Raji (cell line): Measurements from ENCODE around the gene EIF2D.

Experiments used
- POLR2A ChIP-seq: IDR thresholded peaks from 2 replicates; pipeline ENCODE4 v1.6.1; 2011; ENCODE audit warnings: low read depth, low read length, control low read depth; ENCODE audit not compliant: insufficient read depth

Gene EIF2D

GRCh38 chr1:206568256-206568655, 44.0 kb downstream of the EIF2D start:
- TF ChIP-seq POLR2A, result no peak

- TF ChIP-seq POLR2A, result no peak
These were observed 45.3 kb downstream of the EIF2D start for GRCh38 chr1:206566999-206567398.

- TF ChIP-seq POLR2A, result no peak
These were observed 46.3 kb downstream of the EIF2D start for GRCh38 chr1:206565995-206566394.

- TF ChIP-seq POLR2A, result no peak
These were observed 48.7 kb downstream of the EIF2D start for GRCh38 chr1:206563367-206564207.

- no peak for TF ChIP-seq POLR2A
These were observed 52.1 kb downstream of the EIF2D start for GRCh38 chr1:206560007-206560716.

- TF ChIP-seq POLR2A, result no peak
These were observed 52.6 kb downstream of the EIF2D start for GRCh38 chr1:206559672-206559995.

- TF ChIP-seq POLR2A, result 0 out of 2 replicates have a peak, but pooled peaks have one; percentile 26
These were observed 53.2 kb downstream of the EIF2D start for GRCh38 chr1:206558794-206559671.

- TF ChIP-seq POLR2A, result peak; percentile 38; the same call in 1 of the 2 replicates
These were observed 54.4 kb downstream of the EIF2D start for GRCh38 chr1:206557636-206558473.

GRCh38 chr1:206556750-206557635, 55.3 kb downstream of the EIF2D start:
- peak; percentile 79 for TF ChIP-seq POLR2A

GRCh38 chr1:206556047-206556749, 56.1 kb downstream of the EIF2D start:
- no peak for TF ChIP-seq POLR2A

GRCh38 chr1:206555473-206555935, 56.8 kb downstream of the EIF2D start:
- no peak for TF ChIP-seq POLR2A

- TF ChIP-seq POLR2A, result no peak
These were observed 57.4 kb downstream of the EIF2D start for GRCh38 chr1:206554701-206555472.
